ENCODE measurements around the gene FAM219A. TPM values are rescaled to one million over a fixed set of nuclear protein-coding genes. Genes with fewer than 3 reads are reported as not detected.
"Not testable (repeated sequence)": the region's sequence is repeated elsewhere in the genome, so short reads cannot be mapped to it uniquely, and the experiment has no call there.

FAM219A gene
- polyA plus RNA-seq, 3 donors, result 0.61 to 15.3 (median 1.2) TPM

- 23% methylated on average over 3 of the region's 13 CpGs for WGBS (ENCODE audit: insufficient coverage)
- H3K36me3 Mint-ChIP-seq, result peaks cover 2% of the 10 kb centered on the region in 2 donors
- Histone ChIP-seq H2AFZ (ENCODE audit: insufficient read depth, low read depth, low read length, poor library complexity, severe bottlenecking) (no peak overlapping the region), H3K79me2 (ENCODE audit: insufficient read depth, low read length) (no peaks in the 10 kb centered on the region), H3K36me3 (replicated peaks in 1 of 2; ENCODE audit: control insufficient read depth in 1 of 2, insufficient read depth in 2 of 2, low read length in 2 of 2) (no peaks in the 10 kb centered on the region), H3K27ac (ENCODE audit: low read depth in 1 of 2, low read length in 2 of 2) (no peak overlapping the region), H3K4me2 (replicated peaks; ENCODE audit: extremely low read depth, low read length, poor library complexity, severe bottlenecking) (no peak overlapping the region), H3K4me1 (ENCODE audit: control insufficient read depth in 1 of 2, insufficient read depth in 2 of 2, low read length in 2 of 2) (no peaks in the 10 kb centered on the region), H3K9me3 (replicated peaks in 1 of 2; ENCODE audit: control insufficient read depth in 1 of 2, insufficient read depth in 1 of 2, low read length in 2 of 2) (no peaks in the 10 kb centered on the region), H3K27me3 (ENCODE audit: control insufficient read depth in 2 of 2, insufficient read depth in 2 of 2, low read length in 2 of 2) (no peaks in the 10 kb centered on the region), H3K9ac (ENCODE audit: insufficient read depth, low read length, poor library complexity, severe bottlenecking) (no peak overlapping the region), H3K4me3 (replicated peaks in 1 of 3; ENCODE audit: low read depth in 2 of 3, low read length in 3 of 3) (no peak overlapping the region), H4K20me1 (ENCODE audit: insufficient read depth, low read length) (no peaks in the 10 kb centered on the region)
- H3K4me3 Mint-ChIP-seq, result no peak overlapping the region
- DNase-seq, result no peak
- peaks cover 6% of the 10 kb centered on the region for H3K4me1 Mint-ChIP-seq
- intact Hi-C loops (cut with micrococcal nuclease), result no loop called here
- H3K27me3 Mint-ChIP-seq (ENCODE audit: low read depth in 3 of 3), result peaks cover 2 to 7% (median 3%) of the 10 kb centered on the region in 3 donors
- peaks cover 0 to 10% (median 2%) of the 10 kb centered on the region in 7 donors for H3K9me3 Mint-ChIP-seq
- H3K27ac Mint-ChIP-seq, result peak overlapping the region in 1 of 7 donors; percentile 10
- no peak for TF ChIP-seq CTCF (IDR thresholded peaks at IDR 0.05)
These were observed 94.6 kb downstream of the FAM219A start for GRCh38 chr9:34363619-34364351.

- Histone ChIP-seq H3K4me1 (ENCODE audit: control insufficient read depth in 1 of 2, insufficient read depth in 2 of 2, low read length in 2 of 2) (no peaks in the 10 kb centered on the region), H3K4me3 (replicated peaks in 1 of 3; ENCODE audit: low read depth in 2 of 3, low read length in 3 of 3) (no peak overlapping the region), H3K4me2 (replicated peaks; ENCODE audit: extremely low read depth, low read length, poor library complexity, severe bottlenecking) (no peak overlapping the region), H3K79me2 (ENCODE audit: insufficient read depth, low read length) (no peaks in the 10 kb centered on the region), H3K27me3 (ENCODE audit: control insufficient read depth in 2 of 2, insufficient read depth in 2 of 2, low read length in 2 of 2) (no peaks in the 10 kb centered on the region), H3K9me3 (replicated peaks in 1 of 2; ENCODE audit: control insufficient read depth in 1 of 2, insufficient read depth in 1 of 2, low read length in 2 of 2) (no peaks in the 10 kb centered on the region), H3K36me3 (replicated peaks in 1 of 2; ENCODE audit: control insufficient read depth in 1 of 2, insufficient read depth in 2 of 2, low read length in 2 of 2) (no peaks in the 10 kb centered on the region), H3K27ac (ENCODE audit: low read depth in 1 of 2, low read length in 2 of 2) (no peak overlapping the region), H4K20me1 (ENCODE audit: insufficient read depth, low read length) (no peaks in the 10 kb centered on the region), H3K9ac (ENCODE audit: insufficient read depth, low read length, poor library complexity, severe bottlenecking) (no peak overlapping the region), H2AFZ (ENCODE audit: insufficient read depth, low read depth, low read length, poor library complexity, severe bottlenecking) (no peak overlapping the region)
- Mint-ChIP-seq H3K36me3 (peaks cover 0 to 2% of the 10 kb centered on the region in 2 donors), H3K27ac (peak overlapping the region in 1 of 7 donors; percentile 77), H3K27me3 (ENCODE audit: low read depth in 3 of 3) (peaks cover 2 to 7% (median 3%) of the 10 kb centered on the region in 3 donors), H3K4me3 (no peak overlapping the region), H3K9me3 (peaks cover 0 to 10% (median under 1%) of the 10 kb centered on the region in 7 donors), H3K4me1 (peaks cover 6% of the 10 kb centered on the region)
- 100% methylated on average over 2 of the region's 4 CpGs for WGBS (ENCODE audit: insufficient coverage)
- intact Hi-C loops (cut with micrococcal nuclease), result no loop called here
- no peak for TF ChIP-seq CTCF (IDR thresholded peaks at IDR 0.05)
- DNase-seq, result no peak
These were observed 95.7 kb downstream of the FAM219A start for GRCh38 chr9:34362614-34363214.

GRCh38 chr9:34352957-34353356 lies 105.4 kb downstream of the FAM219A start:
- WGBS (ENCODE audit: insufficient coverage), result 100% methylated on average over 1 of the region's 1 CpG
- H3K4me3 ChIP-seq (replicated peaks in 1 of 3; ENCODE audit: low read depth in 2 of 3, low read length in 3 of 3); H3K27me3 Mint-ChIP-seq (ENCODE audit: low read depth in 3 of 3); H3K27ac Mint-ChIP-seq; H3K4me2 ChIP-seq (replicated peaks; ENCODE audit: extremely low read depth, low read length, poor library complexity, severe bottlenecking); H3K27ac ChIP-seq (ENCODE audit: low read depth in 1 of 2, low read length in 2 of 2); H3K27me3 ChIP-seq (ENCODE audit: control insufficient read depth in 2 of 2, insufficient read depth in 2 of 2, low read length in 2 of 2); H3K4me1 Mint-ChIP-seq; DNase-seq; H4K20me1 ChIP-seq (ENCODE audit: insufficient read depth, low read length); H2AFZ ChIP-seq (ENCODE audit: insufficient read depth, low read depth, low read length, poor library complexity, severe bottlenecking); H3K79me2 ChIP-seq (ENCODE audit: insufficient read depth, low read length); H3K4me1 ChIP-seq (ENCODE audit: control insufficient read depth in 1 of 2, insufficient read depth in 2 of 2, low read length in 2 of 2); H3K9me3 ChIP-seq (replicated peaks in 1 of 2; ENCODE audit: control insufficient read depth in 1 of 2, insufficient read depth in 1 of 2, low read length in 2 of 2); H3K36me3 ChIP-seq (replicated peaks in 1 of 2; ENCODE audit: control insufficient read depth in 1 of 2, insufficient read depth in 2 of 2, low read length in 2 of 2); intact Hi-C loops (cut with micrococcal nuclease); H3K4me3 Mint-ChIP-seq; H3K9ac ChIP-seq (ENCODE audit: insufficient read depth, low read length, poor library complexity, severe bottlenecking): not testable (repeated sequence)
- Mint-ChIP-seq H3K9me3 (peaks cover 5 to 18% (median 12%) of the 10 kb centered on the region in 7 donors), H3K36me3 (peaks cover 7 to 24% of the 10 kb centered on the region in 2 donors)

Measured in CD14-positive monocyte (primary cell).